NCI-H2196 (cell line): ENCODE data around the gene GTF3C5.
"Not testable (repeated sequence)": the region's sequence is repeated elsewhere in the genome, so short reads cannot be mapped to it uniquely, and the experiment has no call there.

Source experiments
- DNase-seq: peaks from one replicate; lab custom pipeline; 2025; ENCODE audit not compliant: unreplicated experiment; lab: John Stamatoyannopoulos, UW

The GTF3C5 gene, protein sequence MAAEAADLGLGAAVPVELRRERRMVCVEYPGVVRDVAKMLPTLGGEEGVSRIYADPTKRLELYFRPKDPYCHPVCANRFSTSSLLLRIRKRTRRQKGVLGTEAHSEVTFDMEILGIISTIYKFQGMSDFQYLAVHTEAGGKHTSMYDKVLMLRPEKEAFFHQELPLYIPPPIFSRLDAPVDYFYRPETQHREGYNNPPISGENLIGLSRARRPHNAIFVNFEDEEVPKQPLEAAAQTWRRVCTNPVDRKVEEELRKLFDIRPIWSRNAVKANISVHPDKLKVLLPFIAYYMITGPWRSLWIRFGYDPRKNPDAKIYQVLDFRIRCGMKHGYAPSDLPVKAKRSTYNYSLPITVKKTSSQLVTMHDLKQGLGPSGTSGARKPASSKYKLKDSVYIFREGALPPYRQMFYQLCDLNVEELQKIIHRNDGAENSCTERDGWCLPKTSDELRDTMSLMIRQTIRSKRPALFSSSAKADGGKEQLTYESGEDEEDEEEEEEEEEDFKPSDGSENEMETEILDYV

DNA sequence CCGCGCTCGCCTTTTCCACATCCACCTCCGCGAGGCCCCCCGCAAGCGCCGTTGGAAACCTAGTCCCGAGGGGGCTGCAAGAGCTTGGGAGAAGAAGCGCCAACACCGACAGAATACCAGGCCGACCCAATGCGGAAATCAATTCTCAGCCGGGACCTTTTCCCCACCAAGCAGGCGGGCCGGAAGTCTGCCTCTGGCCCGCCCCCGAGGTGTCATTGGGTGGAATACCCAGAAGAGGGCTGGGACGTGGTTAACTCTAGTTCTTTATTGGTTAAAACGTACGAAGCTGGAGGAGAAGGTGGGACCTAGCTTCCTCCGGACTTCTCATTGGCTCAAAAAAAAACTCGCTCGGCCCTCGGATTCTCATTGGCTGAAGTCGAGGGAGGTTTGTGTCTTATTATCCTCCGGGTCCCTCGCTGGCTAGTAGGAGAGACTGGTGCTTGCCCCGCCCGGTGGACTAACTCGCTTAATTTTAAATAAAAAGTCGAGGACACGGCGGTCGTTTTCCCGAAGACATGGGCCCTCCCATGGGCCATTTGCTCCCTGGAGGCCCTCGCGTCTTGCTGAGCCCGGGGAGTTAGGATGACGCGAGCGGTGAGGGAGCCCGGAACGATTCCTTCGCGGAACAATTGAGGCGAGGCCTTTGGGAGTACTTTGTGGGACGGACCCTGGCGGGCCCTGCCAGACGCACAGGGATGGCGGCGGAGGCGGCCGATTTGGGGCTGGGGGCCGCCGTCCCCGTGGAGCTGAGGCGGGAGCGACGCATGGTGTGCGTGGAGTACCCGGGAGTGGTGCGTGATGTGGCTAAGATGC is at the start of gene GTF3C5:
Gene GTF3C5 (plus strand): TSS at position 681 of the 813 bp plus-strand sequence. CDS start 15 bp downstream, at position 696.
- DNase-seq, result peak; percentile 98

DNA sequence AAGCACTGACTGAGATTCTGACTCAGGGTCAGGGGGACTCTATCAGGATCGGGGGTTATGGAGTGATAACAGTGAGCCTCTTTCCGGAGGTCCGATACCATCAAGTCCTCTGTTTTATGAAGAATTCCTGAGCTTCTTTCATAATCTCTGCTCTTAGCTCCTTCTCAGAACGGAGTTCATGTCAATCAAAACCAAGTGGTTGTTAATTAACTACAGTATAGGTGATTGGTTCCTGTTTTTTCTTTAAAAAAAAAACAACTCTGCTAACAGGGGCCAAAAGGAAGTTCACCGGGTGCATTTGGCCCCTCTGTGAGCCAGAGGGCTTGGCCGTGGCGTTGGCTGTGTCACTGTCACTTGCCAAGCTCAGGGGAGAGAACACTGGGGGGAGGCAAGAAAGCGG is 48.3 kb upstream of the GTF3C5 start:
- DNase-seq, result no peak

- DNase-seq, result no peak
These were observed 47.2 kb upstream of the GTF3C5 start for GRCh38 chr9:132983491-132984201.

DNA sequence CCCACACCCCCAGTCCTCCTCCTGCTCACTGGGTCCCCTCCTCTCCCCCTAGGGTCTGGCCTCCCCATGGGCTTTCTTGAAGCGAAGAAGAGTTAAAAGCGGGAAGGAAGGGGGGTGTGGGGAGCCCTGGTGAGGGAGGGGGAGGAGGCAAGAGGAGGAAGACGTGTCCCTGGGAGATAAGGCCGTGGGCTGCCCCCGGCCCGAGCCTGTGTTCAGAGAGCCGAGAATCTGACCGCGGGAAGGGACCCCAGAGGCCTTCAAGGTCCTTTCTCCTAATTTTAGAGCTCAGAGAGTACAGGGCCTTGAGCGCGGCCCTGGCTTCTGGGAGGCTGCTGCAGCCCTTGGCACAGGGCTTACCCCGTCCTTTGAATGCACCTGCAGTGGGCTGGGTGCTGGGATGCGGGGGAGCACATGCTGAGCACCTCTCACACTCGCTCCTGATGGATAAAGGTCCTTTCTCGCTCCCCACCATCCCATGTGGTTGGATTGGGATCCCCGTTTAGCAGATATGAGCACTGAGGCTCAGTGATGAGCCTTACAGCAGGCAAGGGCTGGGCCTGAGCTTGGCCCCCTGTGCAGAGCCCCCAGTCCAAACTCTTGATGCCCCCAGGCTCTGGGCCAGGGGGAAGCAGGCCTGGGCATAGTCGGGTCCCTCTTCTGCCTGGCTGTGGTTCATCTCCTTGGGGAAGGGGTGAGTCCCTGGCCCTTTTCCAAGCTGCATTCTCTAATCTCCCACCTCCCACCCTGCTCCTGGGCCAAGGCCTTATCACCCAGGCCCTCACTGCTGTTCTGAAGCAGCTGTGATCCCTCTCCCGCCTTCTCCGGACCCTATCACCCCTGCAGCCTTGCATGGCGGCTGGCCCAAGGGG is 46.4 kb upstream of the GTF3C5 start:
- no peak for DNase-seq

DNA sequence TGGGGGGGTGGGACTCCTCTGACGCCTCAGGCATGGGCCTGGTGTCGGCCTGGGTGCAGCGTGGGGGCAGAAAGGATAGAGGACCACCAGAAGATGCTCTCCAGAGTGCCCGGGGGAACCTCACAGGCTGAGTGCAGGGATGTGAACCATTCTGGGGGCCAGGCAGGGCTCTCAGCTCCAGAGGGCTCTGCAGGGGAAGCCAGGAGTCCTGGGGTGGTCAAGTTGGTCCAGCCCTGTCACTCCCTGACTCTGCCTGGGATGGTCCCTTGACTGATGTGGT is 45.8 kb upstream of the GTF3C5 start:
- no peak for DNase-seq

GRCh38 chr9:132985489-132985888 is 45.3 kb upstream of the GTF3C5 start:
- DNase-seq, result no peak

DNA sequence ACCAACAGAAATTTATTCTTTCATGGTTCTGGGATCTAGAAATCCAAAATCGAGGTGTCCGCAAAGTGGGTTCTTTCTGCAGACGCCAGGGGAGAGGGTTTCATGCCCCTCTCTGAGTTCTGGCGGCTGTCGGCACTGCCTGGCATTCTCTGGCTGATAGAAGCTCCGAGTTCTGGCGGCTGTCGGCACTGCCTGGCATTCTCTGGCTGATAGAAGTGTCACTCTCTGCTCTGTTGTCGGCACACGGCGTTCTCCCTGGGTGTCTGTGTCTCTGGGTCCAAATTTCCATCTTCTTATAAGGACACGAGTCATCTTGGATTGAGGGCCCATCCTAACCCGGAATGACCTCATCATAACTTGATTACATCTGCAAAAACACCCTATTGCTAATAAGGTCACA is 44.7 kb upstream of the GTF3C5 start:
- no peak for DNase-seq

DNA sequence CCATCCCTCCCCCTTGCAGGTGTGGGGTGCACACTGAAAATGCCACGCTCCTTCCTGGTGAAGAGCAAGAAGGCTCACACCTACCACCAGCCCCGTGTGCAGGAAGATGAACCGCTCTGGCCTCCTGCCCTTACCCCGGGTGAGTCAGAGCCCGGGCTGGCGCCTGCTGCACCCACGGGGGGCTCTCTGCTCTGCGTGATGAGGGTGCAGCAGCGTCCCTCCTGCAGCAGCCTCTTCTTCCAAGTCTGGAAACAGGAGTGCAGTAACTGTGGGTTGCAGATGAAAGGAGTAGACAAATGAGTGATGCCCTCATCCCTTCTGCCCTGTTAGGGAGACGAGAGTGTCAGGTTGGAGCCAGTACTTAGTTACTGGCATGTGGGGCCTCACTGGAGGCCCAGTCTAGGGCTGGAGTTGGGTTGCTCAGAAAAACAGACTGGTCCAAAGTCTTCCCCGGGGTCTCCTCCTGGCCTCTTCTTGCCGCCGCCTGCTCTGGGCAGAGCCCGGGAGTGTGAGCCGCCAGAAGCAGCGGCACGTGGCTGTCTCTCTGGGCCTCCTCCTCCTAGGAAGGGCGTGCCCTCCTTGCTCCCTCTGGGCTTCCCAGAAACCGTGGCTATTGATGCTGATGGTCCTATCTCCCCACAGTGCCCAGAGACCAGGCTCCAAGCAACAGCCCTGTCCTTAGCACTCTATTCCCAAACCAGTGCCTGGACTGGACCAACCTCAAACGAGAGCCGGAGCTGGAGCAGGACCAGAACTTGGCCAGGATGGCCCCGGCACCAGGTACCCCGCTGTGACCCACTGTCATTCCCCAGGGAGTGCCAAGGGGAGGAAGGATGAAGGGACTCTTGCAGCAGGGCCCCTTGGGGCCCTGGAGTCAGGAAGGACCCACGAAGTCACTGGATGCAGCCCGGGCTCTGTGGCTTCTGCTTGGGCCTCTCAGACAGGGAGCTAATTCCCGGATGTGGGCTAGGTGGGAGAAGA is 43.9 kb upstream of the GTF3C5 start:
- no peak for DNase-seq

DNA sequence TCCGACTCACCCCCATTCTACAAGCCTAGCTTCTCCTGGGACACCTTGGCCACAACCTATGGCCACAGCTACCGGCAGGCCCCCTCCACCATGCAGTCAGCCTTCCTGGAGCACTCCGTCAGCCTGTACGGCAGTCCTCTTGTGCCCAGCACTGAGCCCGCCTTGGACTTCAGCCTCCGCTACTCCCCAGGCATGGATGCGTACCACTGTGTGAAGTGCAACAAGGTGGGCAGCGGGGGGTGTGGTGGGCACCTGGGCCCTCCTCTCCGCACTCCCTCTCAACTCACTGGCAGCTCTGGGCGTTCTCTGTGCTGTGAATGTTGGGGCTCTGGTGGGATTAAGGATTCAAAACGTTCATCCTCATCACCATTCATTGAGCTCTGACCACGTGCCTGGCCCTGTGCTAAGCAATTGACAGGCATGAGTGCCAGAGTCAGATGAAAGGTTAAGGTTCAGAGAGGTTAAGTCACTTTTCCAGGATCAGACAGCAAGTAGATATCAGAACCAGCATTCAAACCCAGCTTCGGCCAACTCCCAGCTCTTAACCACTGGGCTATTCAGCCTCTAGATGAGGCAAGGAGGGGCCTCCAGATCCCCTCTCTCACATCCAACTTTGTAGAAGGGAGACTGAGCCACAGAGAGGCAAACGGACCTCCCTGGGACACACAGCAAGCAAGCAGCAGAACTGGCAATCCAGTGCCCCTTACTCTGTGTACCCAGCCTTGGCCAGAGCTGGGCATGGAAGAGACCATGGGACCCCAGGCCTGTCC is 42.4 kb upstream of the GTF3C5 start:
- DNase-seq, result no peak

DNA sequence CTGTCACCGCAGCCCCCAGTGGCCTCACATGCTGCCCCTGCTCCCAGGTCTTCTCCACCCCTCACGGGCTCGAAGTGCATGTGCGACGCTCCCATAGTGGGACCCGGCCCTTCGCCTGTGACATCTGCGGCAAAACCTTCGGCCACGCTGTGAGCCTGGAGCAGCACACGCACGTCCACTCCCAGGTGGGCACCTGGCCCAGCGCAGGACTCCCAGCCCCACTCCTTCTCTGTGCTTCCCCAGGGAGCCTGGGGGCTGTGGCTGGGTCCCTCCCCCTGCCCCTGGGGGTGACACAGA is 41.8 kb upstream of the GTF3C5 start:
- DNase-seq, result no peak

DNA sequence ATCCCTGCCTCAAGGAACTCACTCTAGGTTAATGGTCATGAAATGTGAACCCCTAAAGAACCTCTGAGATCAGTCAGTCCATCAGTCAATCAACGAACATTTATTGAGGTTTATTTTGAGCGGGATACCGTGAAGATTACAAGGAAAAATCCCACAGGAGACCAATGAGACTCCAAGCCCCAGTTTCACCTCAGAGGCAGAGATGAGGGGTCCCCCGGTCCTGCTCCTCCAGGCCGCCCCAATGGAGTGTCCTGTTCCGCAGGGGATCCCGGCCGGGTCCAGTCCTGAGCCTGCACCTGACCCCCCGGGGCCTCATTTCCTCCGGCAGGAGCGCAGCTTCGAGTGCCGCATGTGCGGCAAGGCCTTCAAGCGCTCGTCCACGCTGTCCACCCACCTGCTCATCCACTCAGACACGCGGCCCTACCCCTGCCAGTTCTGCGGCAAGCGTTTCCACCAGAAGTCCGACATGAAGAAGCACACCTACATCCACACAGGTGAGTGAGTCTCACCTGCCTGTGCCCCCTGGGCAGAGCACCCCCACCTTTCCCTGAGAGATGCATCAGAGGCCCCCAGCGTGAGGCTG is 41.3 kb upstream of the GTF3C5 start:
- no peak for DNase-seq

- not testable (repeated sequence) for DNase-seq
These were observed 40.7 kb upstream of the GTF3C5 start for GRCh38 chr9:132989998-132990557.

GRCh38 chr9:132990781-132991180 is 40.0 kb upstream of the GTF3C5 start:
- DNase-seq, result no peak

DNA sequence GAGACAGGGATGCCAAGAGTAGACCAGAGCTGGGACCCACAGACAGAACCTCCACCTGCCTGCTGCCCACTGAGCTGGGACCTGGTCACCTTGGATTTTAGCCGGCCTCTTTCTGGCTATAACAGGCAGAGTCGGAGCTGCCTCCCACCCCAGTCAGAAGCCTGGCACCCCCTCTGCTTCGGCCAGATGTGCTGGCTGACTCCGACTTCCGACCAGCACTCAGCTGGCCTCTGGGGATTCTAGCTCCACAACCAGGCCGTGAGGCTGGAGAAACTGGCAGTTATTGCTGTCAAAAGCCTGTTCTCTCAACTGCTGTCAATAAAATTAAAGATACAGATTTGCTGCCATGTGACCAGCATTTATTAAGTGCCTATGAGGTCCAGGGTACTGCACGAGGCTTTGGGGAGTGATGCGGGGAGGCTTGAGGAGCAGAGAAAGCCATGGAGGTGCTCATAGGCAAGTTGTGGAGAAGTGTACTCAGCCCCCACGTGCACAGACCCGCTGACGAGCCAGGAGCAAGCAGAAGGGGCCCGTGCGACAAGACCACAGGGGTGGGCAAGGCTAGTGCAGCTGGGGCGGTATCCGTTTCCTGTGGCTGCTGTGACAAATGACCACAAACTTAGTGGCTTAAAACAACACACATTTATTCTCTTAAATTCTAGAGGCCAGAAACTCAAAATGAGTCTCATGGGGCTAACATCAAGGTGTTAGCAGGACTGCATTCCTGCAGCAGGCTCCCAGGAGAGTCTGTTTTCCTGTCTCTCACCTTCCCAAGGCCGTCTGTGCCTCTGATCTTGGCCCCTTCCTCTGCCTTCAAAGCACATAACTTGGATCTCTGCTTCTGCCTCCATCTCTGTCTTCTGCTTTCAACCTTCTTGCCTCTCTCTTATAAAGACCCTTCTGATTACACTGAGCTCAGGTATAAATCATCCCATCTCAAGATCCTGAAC is 39.2 kb upstream of the GTF3C5 start:
- no peak for DNase-seq

DNA sequence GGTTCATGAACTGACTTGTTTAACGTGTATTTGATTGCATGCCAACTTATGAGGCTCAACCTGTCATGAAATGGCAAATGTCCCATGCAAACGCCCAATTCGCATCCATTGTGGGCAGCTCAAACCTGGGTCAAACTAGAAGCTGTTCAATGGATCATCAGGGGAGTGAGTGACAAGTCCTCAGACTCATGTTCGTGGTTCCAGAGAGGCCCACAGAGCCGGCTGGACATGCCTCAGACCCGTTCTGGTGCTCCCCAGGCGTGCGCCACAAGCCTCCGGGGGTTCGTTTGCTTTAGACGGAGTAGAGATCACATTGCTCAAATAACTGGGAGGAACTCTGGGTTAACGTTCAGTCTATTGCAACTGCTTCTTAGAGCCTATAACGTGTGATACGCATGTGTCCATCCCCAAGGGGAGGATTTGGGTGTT is 37.3 kb upstream of the GTF3C5 start:
- no peak for DNase-seq

- no peak for DNase-seq
These were observed 36.2 kb upstream of the GTF3C5 start for GRCh38 chr9:132994410-132995120.

GRCh38 chr9:132995121-132995420 is 35.7 kb upstream of the GTF3C5 start:
- no peak for DNase-seq
